Body of pancreas (tissue), 4 donors: ENCODE measurements around the gene PLCB2.

Experiments used
- POLR2A ChIP-seq, 3 donors: fragments of 450-650 bp; IDR thresholded peaks; one replicate each; pipeline ENCODE4 v1.6.1; 2016; ENCODE audit warnings: antibody characterized with exemption in 3 of 3, mild to moderate bottlenecking in 2 of 3
- TF ChIP-seq, protein P1 (sequence below), 7 experiments: fragments of 450-650 bp in 4 of 7; fragments of 200-600 bp in 3 of 7; sonication (generic) in 3 of 7; IDR thresholded peaks; one replicate each; pipeline ENCODE4 v1.5.1; 2016 to 2019; ENCODE audit warnings: antibody characterized with exemption in 7 of 7

DNA sequence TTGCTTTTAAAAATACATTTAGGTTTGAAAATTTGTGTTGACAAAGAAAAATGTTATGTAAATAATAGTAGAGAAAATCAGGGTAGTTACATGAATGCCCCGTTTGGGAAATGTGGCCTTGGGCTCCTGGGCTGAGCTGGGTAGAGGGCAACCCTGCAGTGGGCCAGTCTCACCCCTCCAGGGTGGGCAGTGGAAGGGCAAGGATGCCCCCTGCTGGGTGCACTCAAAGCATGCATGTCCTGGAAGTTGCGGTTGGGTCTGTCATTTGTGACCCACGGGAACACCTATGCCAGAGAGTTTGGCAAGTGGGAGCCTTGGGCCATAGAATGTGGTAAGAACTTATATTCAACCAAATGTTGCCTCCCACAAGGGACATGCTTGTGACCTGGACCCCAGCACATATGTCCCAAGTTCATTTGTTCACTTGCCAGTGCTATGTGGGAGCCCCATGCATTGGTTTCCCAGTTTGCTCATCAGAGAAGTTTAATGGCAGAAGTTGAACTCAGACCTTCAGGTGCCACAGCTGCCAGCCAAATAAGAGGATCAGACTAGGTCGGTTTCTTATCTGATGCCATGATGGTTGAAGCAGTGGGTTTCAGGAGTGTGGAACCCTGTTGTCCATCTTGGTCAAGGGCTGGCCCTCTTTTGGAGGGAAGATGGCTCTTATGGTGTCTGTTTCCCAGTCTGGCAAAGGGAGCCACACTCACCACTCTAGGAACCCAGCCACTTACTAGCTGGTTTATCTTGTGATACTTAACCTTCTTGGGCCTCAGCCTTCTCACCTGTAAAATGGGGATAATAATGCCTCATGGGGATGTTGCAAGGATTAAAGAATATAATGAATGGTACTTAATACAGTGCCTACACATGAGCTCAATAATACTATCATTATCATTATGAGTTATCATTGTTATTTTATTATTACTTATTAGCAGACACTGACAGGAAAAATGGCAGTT lies 2.5 kb upstream of the PLCB2 start:
- TF ChIP-seq, protein P1, sequence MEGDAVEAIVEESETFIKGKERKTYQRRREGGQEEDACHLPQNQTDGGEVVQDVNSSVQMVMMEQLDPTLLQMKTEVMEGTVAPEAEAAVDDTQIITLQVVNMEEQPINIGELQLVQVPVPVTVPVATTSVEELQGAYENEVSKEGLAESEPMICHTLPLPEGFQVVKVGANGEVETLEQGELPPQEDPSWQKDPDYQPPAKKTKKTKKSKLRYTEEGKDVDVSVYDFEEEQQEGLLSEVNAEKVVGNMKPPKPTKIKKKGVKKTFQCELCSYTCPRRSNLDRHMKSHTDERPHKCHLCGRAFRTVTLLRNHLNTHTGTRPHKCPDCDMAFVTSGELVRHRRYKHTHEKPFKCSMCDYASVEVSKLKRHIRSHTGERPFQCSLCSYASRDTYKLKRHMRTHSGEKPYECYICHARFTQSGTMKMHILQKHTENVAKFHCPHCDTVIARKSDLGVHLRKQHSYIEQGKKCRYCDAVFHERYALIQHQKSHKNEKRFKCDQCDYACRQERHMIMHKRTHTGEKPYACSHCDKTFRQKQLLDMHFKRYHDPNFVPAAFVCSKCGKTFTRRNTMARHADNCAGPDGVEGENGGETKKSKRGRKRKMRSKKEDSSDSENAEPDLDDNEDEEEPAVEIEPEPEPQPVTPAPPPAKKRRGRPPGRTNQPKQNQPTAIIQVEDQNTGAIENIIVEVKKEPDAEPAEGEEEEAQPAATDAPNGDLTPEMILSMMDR (IDR thresholded peaks at IDR 0.05), result peak; percentile 23 to 80 (median 50)
- TF ChIP-seq POLR2A (IDR thresholded peaks at IDR 0.05), result no peak
